22Rv1 (cell line): ENCODE data around the gene EXOC1.

Experiments
- CTCF ChIP-seq: fragments of 450-650 bp; IDR thresholded peaks from 2 replicates; pipeline ENCODE4 v1.5.1; 2017; ENCODE audit warnings: mild to moderate bottlenecking
- ZFX ChIP-seq: fragments of 450-650 bp; IDR thresholded peaks from 2 replicates; pipeline ENCODE4 v1.6.1; 2017; ENCODE audit warnings: antibody characterized with exemption, borderline replicate concordance

- TF ChIP-seq CTCF (no peak), ZFX (no peak)
Observed at GRCh38 chr4:55947254-55947882, 93.9 kb downstream of the EXOC1 start.
